NCI-H510A (cell line): ENCODE data around the gene MEF2C.

Experiments used
- DNase-seq: peaks from one replicate; lab custom pipeline; 2025; lab: John Stamatoyannopoulos, UW

Gene MEF2C

GRCh38 chr5:88716101-88716500 is 166.9 kb downstream of the MEF2C start:
- DNase-seq = no peak

- no peak for DNase-seq
Observed at GRCh38 chr5:88715503-88715902, 167.5 kb downstream of the MEF2C start.

GRCh38 chr5:88713818-88714217 is 169.2 kb downstream of the MEF2C start:
- no peak for DNase-seq

GRCh38 chr5:88708682-88709398 is 174.1 kb downstream of the MEF2C start:
- DNase-seq = no peak

GRCh38 chr5:88708021-88708420 is 175.0 kb downstream of the MEF2C start:
- DNase-seq = no peak

- no peak for DNase-seq
Observed at GRCh38 chr5:88707216-88707965, 175.6 kb downstream of the MEF2C start.

- no peak for DNase-seq
Observed at GRCh38 chr5:88702332-88702731, 180.7 kb downstream of the MEF2C start.

GRCh38 chr5:88700121-88700520 is 182.9 kb downstream of the MEF2C start:
- DNase-seq = no peak

GRCh38 chr5:88698290-88698689 is 184.7 kb downstream of the MEF2C start:
- no peak for DNase-seq

- no peak for DNase-seq
Observed at GRCh38 chr5:88696466-88696865, 186.5 kb downstream of the MEF2C start.

GRCh38 chr5:88695931-88696330 is 187.1 kb downstream of the MEF2C start:
- DNase-seq = no peak

- no peak for DNase-seq
Observed at GRCh38 chr5:88695232-88695631, 187.8 kb downstream of the MEF2C start.

- no peak for DNase-seq
Observed at GRCh38 chr5:88694023-88694679, 188.8 kb downstream of the MEF2C start.

- DNase-seq = no peak
Observed at GRCh38 chr5:88693071-88693932, 189.7 kb downstream of the MEF2C start.

- DNase-seq = no peak
Observed at GRCh38 chr5:88691945-88692868, 190.8 kb downstream of the MEF2C start.

GRCh38 chr5:88691230-88691582 is 191.8 kb downstream of the MEF2C start:
- DNase-seq = no peak

GRCh38 chr5:88690409-88691229 is 192.4 kb downstream of the MEF2C start:
- DNase-seq = no peak

GRCh38 chr5:88689668-88690408 is 193.1 kb downstream of the MEF2C start:
- DNase-seq = no peak

GRCh38 chr5:88688984-88689667 is 193.9 kb downstream of the MEF2C start:
- no peak for DNase-seq
